GM18499 (cell line): ENCODE measurements around the gene KIAA1958.

Experiments used
- ATAC-seq: cut with Tn5 transposase; IDR thresholded peaks from one replicate; pipeline ENCODE4 v1.9.1; 2021; ENCODE audit warnings: moderate number of reproducible peaks; ENCODE audit not compliant: insufficient read depth, unreplicated experiment

KIAA1958 gene

DNA sequence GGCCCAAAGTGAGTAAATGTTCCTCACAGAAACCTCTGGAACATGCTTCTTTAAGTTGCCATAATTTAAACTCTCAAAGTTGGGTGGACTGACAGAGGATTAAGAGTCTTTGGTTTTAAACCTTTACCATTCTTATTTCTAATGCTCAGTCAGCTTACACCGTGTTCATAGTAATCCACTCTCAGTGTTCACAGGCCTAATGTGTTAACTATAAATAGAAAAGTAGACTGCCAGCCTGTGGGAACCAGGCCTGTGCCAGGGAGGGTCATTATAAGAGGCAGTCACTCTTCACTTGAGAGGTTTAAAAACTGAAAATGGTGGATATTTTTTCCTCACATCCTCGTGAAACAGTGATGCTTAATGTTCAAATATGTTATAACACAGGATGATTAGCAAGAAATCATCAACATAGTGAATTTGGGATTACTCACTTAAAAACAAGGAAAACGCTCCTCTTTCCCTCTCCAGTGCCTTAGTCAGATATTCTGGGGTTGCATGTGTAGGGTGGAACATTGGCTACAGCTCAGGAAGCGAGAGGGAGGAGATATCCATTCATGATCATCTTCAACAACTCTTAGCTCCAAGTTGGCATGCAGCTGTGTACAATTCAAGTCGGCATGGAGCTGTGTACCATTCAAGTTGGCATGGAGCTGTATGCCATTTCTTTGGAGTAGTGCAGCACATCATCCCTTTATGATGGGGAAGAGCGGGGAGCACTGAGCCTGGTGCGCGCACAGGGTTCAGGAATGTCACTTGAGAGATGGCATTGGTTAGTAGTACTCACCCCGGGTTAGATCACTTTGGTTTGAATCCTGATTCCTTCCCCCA is 65.8 kb downstream of the KIAA1958 start:
- no peak for ATAC-seq

DNA sequence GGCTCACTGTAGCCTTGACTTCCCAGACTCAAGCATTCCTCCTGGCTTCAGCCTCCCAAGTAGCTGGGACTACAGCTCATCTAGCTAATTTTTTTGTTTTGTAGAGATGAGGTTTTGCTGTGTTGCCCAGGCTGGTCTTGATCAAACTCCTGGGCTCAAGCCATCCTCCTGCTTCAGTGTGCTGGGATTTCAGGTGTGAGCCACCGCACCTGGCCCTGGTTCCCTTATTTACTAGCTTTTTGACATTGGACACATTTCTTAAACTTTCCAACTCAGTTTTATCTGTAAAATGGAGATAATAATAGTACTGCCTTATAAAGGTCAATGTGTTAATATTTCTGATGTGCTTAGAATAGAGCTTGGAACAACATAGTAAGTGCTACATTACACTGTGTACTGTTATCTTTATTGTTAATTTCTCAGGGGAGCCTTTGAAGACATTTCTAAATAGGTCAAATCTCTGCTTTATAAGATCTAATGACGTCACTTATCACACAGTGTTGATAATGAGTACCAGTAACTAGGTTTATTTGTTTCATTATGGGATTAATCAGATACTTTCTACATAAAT is 66.7 kb downstream of the KIAA1958 start:
- ATAC-seq = no peak

DNA sequence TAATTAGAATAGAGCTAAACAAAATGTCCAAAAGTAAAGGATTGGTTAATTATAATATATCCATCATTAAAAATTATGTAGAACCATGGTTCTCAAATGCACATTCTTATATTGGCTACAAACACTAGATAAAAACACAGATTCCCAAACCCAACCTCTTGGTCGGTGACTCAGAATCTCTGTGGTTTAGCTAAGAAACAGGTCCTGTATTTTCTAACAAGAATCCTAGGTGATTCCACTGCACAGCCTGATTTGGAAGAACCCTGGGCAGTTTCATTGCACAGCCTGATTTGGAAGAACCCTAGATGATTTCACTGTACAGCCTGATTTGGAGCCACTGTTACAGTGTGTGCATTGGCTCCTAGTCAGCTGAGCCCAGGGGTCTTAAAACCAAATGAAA is 67.9 kb downstream of the KIAA1958 start:
- no peak for ATAC-seq

DNA sequence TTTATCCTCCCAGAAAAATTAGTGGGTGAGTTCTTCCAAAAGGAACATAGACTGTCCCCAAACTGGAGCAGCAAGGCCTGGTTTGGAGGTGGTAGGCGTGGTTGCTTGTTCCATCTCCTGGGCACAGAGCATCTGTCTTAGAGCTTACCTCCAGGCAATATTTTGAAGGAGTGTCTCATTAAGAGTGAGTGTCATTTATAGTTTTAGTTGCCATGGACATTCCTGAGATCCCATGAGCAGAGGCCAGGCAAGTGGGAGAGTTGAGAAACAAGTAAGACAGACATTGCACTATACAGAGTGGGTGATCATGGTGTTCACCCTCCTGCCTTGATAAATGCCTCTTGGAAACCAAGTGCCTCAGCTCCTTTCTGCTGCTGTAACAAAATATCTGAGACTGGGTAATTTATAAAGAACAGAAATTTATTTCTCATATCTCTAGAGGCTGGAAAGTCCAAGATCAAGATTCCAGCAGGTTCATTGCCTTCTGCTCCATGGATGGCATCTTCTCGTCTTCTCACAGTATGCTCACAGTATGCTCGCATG is 68.5 kb downstream of the KIAA1958 start:
- no peak for ATAC-seq

DNA sequence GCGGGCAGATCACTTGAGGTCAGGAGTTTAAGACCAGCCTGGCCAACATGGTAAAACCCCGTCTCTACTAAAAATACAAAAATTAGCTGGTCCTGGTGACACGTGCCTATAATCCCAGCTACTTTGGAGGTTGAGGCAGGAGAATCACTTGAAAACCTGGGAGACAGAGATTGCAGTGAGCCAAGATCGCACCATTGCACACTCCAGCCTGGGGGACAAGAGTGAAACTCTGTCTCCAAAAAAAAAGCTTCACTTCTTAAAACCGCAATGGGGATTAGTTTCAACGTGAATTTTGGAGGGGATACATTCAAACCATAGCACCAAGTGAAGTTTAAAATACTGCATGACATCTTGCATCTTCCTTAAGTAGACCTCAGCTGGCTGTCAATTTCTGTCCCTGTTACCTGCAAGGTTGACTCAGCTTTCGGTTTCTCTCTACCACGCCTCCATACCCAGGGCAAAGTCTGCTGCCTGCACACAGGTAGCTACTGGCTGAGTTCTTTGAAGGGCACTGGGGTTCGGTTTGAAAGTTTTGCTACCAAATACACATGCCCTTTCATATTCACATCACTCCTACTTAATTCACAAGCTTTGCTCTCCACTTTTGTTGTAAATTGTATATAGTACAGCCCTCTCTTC is 69.3 kb downstream of the KIAA1958 start:
- no peak for ATAC-seq

DNA sequence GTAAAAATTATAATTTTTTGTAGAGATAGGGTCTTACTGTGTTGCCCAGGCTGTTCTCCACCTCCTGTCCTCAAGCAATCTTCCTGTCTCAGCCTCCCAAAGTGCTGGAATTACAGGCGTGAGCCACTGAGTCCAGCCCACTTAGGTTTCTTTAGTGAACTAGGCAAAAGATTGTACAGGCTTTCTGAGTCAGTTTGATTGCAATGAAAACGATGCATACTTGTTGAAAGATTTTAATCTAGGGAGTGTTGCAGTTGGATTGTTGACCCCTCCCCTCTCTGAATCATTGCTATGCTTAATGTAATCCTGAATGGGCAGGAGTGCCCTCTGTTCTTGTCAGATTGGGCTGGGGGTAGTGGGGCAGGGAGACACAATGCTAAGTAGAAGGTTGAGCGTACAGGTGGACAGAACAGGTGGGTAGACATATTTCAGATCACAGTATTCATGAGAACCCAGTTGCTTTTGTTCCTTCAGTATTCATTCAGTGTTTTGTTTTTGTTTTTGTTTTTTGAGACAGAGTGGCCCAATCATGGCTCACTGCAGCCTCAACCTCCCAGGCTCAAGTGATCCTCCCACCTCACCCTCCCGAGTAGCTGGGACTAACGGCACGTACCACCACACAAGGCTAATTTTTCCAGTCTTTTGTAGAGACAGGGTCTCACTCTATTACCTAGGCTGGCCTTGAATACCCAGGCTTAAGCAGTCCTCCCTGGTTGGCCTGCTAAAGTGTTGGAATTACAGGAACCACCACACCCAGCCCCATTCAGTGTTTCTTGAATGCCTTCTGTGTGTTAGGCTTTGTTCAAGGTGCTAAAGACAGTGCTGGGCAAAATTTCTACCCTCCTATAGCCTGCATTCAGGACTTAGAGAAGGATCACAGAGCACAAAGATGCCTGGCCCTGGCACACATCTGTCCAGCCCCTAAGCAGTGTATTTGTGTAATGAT is 70.1 kb downstream of the KIAA1958 start:
- ATAC-seq = no peak

DNA sequence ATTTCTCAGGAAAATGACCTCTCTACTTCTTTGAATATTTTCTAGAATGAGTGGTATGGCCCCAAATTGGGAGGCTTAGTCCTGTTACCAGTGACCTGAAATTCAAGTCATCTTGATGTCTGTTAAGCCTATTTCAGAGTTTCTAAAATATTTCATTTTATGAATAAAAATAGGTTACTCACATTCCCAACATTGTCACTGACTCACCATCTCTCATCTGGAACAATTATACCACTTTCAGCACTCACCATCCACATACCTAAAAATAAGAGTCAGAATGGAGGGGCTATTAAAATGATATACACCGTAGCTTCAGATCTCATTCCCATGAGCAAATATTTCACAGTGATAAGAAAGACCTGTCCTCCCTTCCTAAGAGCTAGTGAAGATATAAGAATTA is 71.8 kb downstream of the KIAA1958 start:
- ATAC-seq = no peak

DNA sequence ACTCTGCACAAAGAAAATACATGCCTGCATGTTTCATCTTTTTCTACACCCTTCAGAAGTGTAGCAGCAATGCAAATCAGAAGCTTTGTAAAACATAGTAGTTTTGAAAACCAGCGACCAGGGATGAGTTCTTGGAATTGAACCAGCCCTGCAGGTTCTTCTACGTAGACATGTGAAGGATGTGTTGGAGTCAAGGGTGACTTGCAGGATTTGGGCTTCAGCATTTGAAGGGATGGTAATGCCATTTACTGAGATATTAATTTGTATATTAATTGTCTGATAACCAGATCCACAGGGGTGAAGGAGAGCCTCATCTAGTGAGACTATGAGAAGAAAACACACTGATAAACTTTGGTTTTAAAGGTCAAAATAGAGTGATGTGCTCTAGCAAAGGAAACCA is 72.4 kb downstream of the KIAA1958 start:
- no peak for ATAC-seq

DNA sequence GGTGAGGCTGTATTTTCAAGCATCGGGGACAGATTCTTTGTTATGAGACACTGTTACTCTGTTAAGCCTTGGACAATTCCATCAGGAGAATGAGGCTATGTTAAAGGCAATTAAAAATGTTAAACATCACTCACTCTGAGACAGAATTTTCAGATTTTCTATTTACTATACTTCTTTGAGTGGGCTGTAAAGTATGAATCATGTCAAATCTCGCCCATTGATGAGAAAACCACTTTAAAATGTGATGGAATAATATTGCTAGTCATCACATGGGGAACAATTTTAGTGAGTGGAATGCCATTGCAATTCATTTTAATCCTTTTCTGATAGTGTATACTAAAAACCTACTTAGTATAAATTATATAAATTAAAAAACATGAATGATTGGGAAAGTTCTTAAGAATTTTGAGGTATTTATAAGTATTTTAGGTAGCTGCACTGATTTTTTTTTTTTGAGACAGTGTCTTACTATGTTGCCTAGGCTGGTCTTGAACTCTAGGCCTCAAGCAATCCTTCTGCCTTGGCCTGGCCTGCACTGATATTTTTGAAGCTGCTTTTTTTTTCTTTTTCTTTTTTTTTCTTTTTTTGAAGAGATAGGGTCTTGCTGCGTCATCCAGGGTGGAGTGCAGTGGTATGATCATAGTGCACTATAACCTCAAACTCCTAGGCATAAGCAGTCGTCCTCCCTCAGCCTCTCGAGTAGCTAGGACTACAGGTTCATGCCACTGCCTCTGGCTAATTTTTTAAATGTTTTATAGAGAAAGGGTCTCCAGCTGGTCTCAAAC is 73.2 kb downstream of the KIAA1958 start:
- no peak for ATAC-seq

DNA sequence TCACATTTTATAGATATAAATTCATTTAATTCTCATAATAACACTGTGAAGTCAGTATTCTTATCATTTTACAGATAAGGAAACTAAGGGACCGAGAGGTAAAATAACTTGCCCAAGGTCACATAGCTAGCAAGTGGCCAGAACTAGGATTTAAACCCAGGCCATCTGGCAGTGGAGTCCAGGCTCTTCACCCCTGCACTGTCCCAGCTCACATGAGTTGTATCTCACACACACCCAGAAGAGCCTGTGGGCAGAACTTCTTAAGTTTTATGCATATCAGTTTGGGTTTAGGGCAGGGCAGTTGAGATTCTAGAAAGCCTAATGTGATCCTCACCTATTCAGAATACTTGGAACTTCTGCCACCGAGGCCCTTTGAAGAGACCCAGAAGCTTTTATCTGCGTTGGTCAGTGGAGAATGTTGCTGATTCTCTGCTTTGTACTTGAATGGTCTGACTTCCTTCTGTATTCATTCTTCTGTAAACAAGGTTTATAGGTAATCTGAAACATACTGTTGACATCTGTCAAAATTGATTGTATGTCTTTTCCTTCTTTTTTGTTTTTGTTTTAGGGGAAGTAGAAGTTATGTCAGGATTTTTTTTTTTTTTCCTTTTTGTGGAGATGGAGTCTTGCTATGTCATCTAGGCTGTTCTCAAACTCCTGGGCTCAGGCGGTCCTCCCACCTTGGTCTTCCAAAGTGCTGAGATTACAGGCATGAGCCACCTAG is 75.8 kb downstream of the KIAA1958 start:
- no peak for ATAC-seq

DNA sequence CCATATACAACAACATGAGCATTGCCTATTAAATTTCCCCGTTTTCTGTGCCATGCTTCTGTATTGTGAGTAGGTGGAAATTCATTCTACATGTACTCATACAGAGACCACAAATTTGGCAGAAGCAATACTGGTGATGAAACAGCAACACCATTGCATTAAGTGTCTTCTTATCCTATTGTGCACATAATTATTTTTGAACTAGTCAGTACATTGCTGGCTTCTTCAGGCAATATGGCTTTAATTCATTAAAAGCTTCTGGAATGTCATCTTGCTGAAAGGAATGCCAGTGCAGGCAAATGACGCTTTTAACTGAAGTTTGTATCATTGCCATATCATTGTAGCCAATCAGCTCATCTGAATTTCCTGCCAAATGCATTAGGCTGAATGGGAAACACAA is 82.6 kb downstream of the KIAA1958 start:
- no peak for ATAC-seq

DNA sequence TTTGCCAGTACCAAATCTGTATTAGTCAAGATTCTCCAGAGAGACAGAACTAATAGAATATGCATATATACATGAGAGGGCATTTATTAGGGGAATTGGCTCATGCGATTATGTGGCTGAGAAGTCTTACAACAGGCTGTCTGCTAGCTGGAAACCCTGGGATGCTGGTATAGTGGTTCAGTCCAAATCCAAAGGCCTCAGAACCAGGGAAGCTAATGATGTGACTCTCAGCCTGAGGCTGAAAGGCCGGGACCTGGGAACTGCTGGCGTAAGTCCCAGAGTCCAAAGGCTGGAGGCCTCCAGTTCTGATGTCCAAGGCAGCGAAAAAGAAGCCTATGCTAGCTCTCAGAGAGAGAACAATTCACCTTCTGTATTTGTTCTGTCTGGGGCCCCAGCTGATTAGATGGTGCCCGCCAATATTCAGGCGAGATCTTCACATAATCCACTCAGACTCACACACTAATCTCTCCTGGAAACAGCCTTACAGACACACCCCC is 84.1 kb downstream of the KIAA1958 start:
- ATAC-seq = no peak

DNA sequence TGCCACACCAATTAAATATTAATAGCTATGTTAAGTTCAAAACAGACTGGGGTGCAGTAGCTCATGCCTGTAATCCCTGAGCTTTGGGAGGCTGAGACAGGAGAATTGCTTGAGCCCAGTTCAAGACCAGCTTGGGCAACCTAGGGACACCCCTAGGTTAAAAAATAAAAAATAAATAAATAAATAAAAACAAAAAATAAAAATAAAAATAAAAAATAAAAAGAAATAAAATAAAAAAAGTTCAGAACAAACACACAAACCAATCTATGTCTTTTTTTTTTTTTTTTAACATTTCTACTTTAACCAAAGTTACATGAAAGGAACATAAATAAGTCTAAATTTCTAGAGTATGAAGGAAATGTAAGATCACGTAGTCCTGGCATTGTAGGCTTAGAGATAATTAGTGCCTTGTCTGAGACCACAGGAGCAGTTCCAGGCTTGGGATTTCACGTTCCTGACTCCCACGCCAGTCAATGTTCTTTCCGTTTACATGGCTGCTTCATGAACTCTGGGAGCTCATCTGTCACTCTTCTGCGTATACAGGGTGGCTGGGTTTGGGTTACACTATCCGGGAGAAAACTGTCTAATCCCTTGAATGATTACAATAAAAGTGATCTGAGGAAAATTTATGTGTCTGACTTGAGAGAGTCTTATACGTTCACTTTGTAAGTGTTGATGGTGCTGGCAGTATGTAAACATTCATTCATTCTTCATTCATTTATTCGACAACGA is 85.2 kb downstream of the KIAA1958 start:
- no peak for ATAC-seq

DNA sequence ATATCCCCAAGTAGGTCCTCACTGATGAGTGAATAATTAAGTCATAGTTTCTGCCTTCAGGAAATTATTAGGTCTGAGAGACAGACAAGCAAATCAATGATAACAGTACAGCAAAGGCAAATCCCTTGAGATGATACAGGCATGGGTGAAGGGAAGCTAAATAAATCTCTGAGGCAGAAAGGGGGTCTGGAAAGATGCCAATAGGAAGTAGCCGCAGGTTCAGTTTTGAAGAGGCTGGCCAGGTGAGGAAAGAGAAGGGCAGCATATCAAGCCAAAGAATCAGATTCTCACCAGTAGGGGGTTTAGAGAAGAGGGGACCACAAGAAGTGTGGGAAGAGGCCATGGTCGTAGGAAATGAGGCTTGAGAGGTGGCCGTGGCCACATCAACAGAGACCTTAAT is 85.8 kb downstream of the KIAA1958 start:
- ATAC-seq = no peak

DNA sequence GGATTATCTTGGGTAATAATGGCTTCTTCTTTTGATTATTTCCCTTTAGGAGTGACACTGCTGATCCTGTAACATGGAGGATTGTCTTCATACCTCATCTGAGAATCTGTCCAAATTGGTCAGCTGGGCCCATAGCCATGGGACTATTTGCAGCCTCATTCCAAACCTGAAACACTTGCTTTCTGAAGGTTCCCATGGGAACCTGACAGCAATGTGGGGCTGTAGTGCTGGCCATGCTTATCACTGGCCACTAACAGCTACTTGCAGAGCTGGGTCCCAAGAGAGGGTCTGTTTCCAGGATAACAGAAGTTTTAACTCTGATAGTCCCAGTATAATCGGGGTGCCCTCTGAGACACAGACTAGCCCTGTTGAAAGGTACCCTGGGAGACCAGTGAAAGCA is 87.4 kb downstream of the KIAA1958 start:
- ATAC-seq = no peak

DNA sequence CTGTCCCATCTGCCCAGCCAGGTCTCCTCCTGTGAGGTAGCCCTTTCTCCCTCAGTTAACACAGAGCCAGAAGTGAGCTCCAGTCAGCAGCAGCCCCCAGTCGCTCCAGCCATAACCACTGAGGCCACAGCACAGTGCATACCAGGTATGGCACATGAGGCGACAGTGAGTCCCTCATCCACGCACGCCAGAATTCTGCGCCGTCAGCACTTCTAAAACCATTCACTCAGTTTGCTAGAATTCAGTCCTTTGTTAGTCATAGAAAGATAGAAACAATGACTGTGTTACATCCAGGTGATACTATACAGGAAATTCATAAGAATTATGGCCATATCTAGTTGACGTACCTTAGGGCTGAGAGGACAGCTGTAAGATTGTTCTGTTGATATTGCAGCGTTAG is 88.5 kb downstream of the KIAA1958 start:
- no peak for ATAC-seq

DNA sequence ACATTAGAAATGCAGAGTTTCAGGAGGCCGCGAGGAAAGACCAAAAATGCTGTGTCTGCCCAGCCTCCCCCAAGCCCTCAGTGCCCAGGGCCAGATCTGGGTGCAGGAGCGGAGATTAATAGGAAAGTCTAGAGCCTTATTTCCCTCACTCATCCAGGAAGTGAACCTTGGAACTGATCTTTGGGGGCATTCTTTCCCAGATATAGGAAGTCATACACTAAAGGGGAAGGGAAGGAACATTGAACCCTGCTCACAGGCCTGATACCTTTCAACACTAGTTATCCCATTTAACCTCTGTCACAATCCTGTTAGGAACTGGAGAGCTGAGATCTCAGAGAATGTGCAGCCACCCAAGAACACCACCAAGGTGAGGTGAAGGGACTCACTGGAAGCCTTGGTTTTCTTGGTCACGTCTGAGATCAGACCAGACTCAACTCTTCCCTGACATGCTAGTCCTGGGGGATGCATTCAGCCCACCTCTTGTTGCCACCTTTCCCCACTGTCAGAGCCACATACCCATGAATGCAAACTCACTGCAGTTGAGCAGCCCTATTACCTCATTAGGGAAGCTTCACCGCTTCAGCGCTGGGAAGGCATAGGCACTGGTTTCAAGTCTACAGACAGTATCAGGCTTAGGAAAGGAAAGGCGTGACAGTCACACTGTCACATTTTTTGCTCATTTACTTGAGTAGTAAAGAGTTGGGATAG is 95.0 kb downstream of the KIAA1958 start:
- ATAC-seq = no peak
